Bronchial epithelial cell (primary cell): ENCODE data around the gene UPP1. TPM values are rescaled to one million over a fixed set of nuclear protein-coding genes. Genes with fewer than 3 reads are reported as not detected.
"Not testable (repeated sequence)": the region's sequence is repeated elsewhere in the genome, so short reads cannot be mapped to it uniquely, and the experiment has no call there.

Source experiments
- DNase-seq: peaks from one replicate; pipeline ENCODE4 v3.0.0-alpha.2; 2010; ENCODE audit warnings: low read depth
- FAIRE-seq: peaks from 2 replicates; lab custom pipeline; 2011; peaks lifted over from hg19 to GRCh38; lab: Jason Lieb, UNC
- H3K27me3 ChIP-seq: 2 replicates; pipeline ENCODE4 v1.5.1; 2011; ENCODE audit warnings: low read length; ENCODE audit not compliant: control insufficient read depth, insufficient read depth
- H3K36me3 ChIP-seq: 2 replicates; pipeline ENCODE4 v1.5.1; 2011; ENCODE audit warnings: low read length; ENCODE audit not compliant: control insufficient read depth, insufficient read depth
- H3K4me3 ChIP-seq: 2 replicates; pipeline ENCODE4 v1.5.1; 2011; ENCODE audit warnings: mild to moderate bottlenecking, low read depth, low read length, control low read depth
- CTCF ChIP-seq: IDR thresholded peaks from 2 replicates; pipeline ENCODE4 v1.5.1; 2011; ENCODE audit warnings: mild to moderate bottlenecking, moderate library complexity, low read length, control low read depth, inconsistent platforms; ENCODE audit not compliant: insufficient read depth, severe bottlenecking
- total RNA-seq: library from RNA; depleted of rRNA; stranded (reverse); fragments of >200 nt; gene quantifications from 2 replicates; pipeline ENCODE4 v1.2.1, GENCODE V29; 2014

The UPP1 gene
- total RNA-seq, 1 donor from 2014 or later: 762 TPM

GRCh38 chr7:48078470-48078869, 10.6 kb upstream of the UPP1 start:
- Histone ChIP-seq H3K36me3 (no peaks in the 10 kb centered on the region), H3K4me3 (no peak overlapping the region), H3K27me3 (no peaks in the 10 kb centered on the region)
- no peak for TF ChIP-seq CTCF
- no peak for FAIRE-seq
- DNase-seq: peak; percentile 59

- not testable (repeated sequence) for H3K27me3 ChIP-seq, H3K36me3 ChIP-seq, H3K4me3 ChIP-seq
- DNase-seq (peak; percentile 87), FAIRE-seq (peak; percentile 98)
Observed at GRCh38 chr7:48082378-48082777, 6.7 kb upstream of the UPP1 start.

- H3K36me3 ChIP-seq: no peaks in the 10 kb centered on the region
- DNase-seq: peak; percentile 62
- no peaks in the 10 kb centered on the region for H3K27me3 ChIP-seq
- no peak for FAIRE-seq
- no peak for TF ChIP-seq CTCF
- H3K4me3 ChIP-seq: no peak overlapping the region
Observed at GRCh38 chr7:48083114-48083830, 5.8 kb upstream of the UPP1 start.

- DNase-seq (peak; percentile 96), FAIRE-seq (peak; percentile 62)
- no peak overlapping the region for H3K4me3 ChIP-seq
- H3K27me3 ChIP-seq: no peaks in the 10 kb centered on the region
- peaks cover 1% of the 10 kb centered on the region for H3K36me3 ChIP-seq
- TF ChIP-seq CTCF: no peak
Observed at GRCh38 chr7:48084727-48085432, 4.2 kb upstream of the UPP1 start.

- no peak for TF ChIP-seq CTCF
- Histone ChIP-seq H3K27me3 (no peaks in the 10 kb centered on the region), H3K36me3 (peaks cover 5% of the 10 kb centered on the region), H3K4me3 (no peak overlapping the region)
- FAIRE-seq: no peak
- DNase-seq: no peak
Observed at GRCh38 chr7:48085433-48085791, 3.7 kb upstream of the UPP1 start.

- no peak overlapping the region for H3K4me3 ChIP-seq
- FAIRE-seq: no peak
- DNase-seq: no peak
- H3K27me3 ChIP-seq: no peaks in the 10 kb centered on the region
- no peak for TF ChIP-seq CTCF
- peaks cover 7% of the 10 kb centered on the region for H3K36me3 ChIP-seq
Observed at GRCh38 chr7:48085942-48086341, 3.1 kb upstream of the UPP1 start.
